OCI-LY3 (cell line): Measurements from ENCODE around the gene TSHR.

Experiments used
- H2AFZ ChIP-seq: fragments of 200-600, 300-600 bp; shearing (Covaris generic); 2 replicates; pipeline ENCODE4 v1.6.0; 2014; ENCODE audit warnings: antibody characterized with exemption, low read depth, low read length
- H3K27ac ChIP-seq: fragments of 200-600, 300-600 bp; sonication (generic); 2 replicates; pipeline ENCODE4 v1.5.1; 2014; ENCODE audit warnings: mild to moderate bottlenecking, low read length, moderate library complexity, mixed read lengths
- H3K27me3 ChIP-seq: fragments of 200-600, 300-600 bp; sonication (generic); 2 replicates; pipeline ENCODE4 v1.6.1; 2014; ENCODE audit warnings: low read depth, low read length, mixed read lengths
- H3K36me3 ChIP-seq: fragments of 200-600, 300-600 bp; sonication (generic); replicated peaks from 2 replicates; pipeline ENCODE3; 2014; ENCODE audit warnings: low read depth, low read length, mixed read lengths
- H3K4me1 ChIP-seq: fragments of 300-600, 200-600 bp; sonication (generic); 2 replicates; pipeline ENCODE4 v1.6.1; 2014; ENCODE audit warnings: low read length, mixed read lengths
- H3K4me2 ChIP-seq: fragments of 200-600, 300-600 bp; sonication (generic); 2 replicates; pipeline ENCODE4 v1.6.1; 2014; ENCODE audit warnings: low read length, mixed read lengths
- H3K4me3 ChIP-seq: fragments of 300-600, 200-600 bp; sonication (generic); 2 replicates; pipeline ENCODE4 v1.5.1; 2014; ENCODE audit warnings: antibody characterized with exemption, mild to moderate bottlenecking, low read length, moderate library complexity
- H3K79me2 ChIP-seq: fragments of 300-600, 200-600 bp; shearing (Covaris generic); 2 replicates; pipeline ENCODE4 v1.6.1; 2014; ENCODE audit warnings: mild to moderate bottlenecking, low read length, mixed read lengths
- H3K9ac ChIP-seq: fragments of 300-600, 200-600 bp; shearing (Covaris generic); 2 replicates; pipeline ENCODE4 v1.6.0; 2014; ENCODE audit warnings: mild to moderate bottlenecking, low read length, moderate library complexity
- H3K9me3 ChIP-seq: fragments of 200-600, 300-600 bp; shearing (Covaris generic); 2 replicates; pipeline ENCODE4 v1.6.1; 2014; ENCODE audit warnings: low read length, mixed read lengths; ENCODE audit not compliant: insufficient read depth
- H4K20me1 ChIP-seq: fragments of 200-600, 300-600 bp; sonication (generic); 2 replicates; pipeline ENCODE4 v1.6.1; 2016; ENCODE audit warnings: low read length, mixed read lengths; ENCODE audit not compliant: insufficient read depth
- CTCF ChIP-seq: fragments of 200-600, 300-600 bp; sonication (generic); IDR thresholded peaks from 2 replicates; pipeline ENCODE4 v1.5.1; 2014; ENCODE audit warnings: antibody characterized with exemption, low read length, low read depth
- EZH2phosphoT487 ChIP-seq: fragments of 200-600 bp; shearing (Covaris generic); IDR thresholded peaks from 2 replicates; pipeline ENCODE4 v1.6.1; 2018; ENCODE audit warnings: antibody characterized with exemption, mixed run types, low read depth

TSHR gene

DNA sequence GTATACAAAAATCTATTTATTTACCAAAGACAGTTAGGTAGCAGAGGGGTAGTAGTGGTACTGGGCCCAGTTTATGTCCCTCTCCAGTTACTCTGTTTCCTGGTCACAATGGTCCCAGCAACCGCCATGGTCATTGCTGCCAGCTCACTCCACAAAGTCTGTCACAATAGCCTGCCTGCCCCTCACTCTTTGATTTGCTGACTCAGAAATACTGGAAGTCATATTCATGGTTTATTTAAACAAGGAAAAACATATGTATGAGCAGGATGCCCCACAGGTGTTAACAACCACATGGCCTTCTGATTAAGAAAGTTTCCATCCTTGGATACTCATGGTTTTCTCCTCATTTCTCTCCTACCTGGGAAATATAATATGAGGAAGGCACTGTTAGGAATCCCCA, 49.2 kb downstream of the TSHR start:
- Histone ChIP-seq H3K9me3 (no peaks in the 10 kb centered on the region), H3K4me3 (no peak overlapping the region), H3K9ac (no peak overlapping the region), H4K20me1 (no peaks in the 10 kb centered on the region), H3K79me2 (no peaks in the 10 kb centered on the region), H3K4me1 (no peaks in the 10 kb centered on the region), H3K36me3 (no peaks in the 10 kb centered on the region), H3K27me3 (no peaks in the 10 kb centered on the region), H2AFZ (no peak overlapping the region), H3K27ac (no peak overlapping the region), H3K4me2 (no peak overlapping the region)
- TF ChIP-seq EZH2phosphoT487 (no peak), CTCF (no peak)

GRCh38 chr14:81005540-81006228, 50.3 kb downstream of the TSHR start:
- Histone ChIP-seq H3K9ac (no peak overlapping the region), H3K79me2 (no peaks in the 10 kb centered on the region), H3K4me1 (no peaks in the 10 kb centered on the region), H3K4me2 (no peak overlapping the region), H2AFZ (no peak overlapping the region), H3K36me3 (no peaks in the 10 kb centered on the region), H3K27me3 (no peaks in the 10 kb centered on the region), H3K27ac (no peak overlapping the region), H3K9me3 (no peaks in the 10 kb centered on the region), H3K4me3 (no peak overlapping the region), H4K20me1 (no peaks in the 10 kb centered on the region)
- no peak for TF ChIP-seq EZH2phosphoT487
- no peak for TF ChIP-seq CTCF

GRCh38 chr14:81006266-81006665, 50.8 kb downstream of the TSHR start:
- no peak overlapping the region for H3K4me3 ChIP-seq
- no peaks in the 10 kb centered on the region for H3K4me1 ChIP-seq
- H4K20me1 ChIP-seq: no peaks in the 10 kb centered on the region
- H3K9me3 ChIP-seq: no peaks in the 10 kb centered on the region
- H3K36me3 ChIP-seq: no peaks in the 10 kb centered on the region
- H2AFZ ChIP-seq: no peak overlapping the region
- H3K27me3 ChIP-seq: no peaks in the 10 kb centered on the region
- no peaks in the 10 kb centered on the region for H3K79me2 ChIP-seq
- H3K4me2 ChIP-seq: no peak overlapping the region
- H3K9ac ChIP-seq: no peak overlapping the region
- no peak overlapping the region for H3K27ac ChIP-seq
- TF ChIP-seq EZH2phosphoT487: no peak
- no peak for TF ChIP-seq CTCF

- no peak overlapping the region for H3K9ac ChIP-seq
- H3K79me2 ChIP-seq: no peaks in the 10 kb centered on the region
- no peaks in the 10 kb centered on the region for H4K20me1 ChIP-seq
- H3K9me3 ChIP-seq: no peaks in the 10 kb centered on the region
- H3K36me3 ChIP-seq: no peaks in the 10 kb centered on the region
- no peak overlapping the region for H2AFZ ChIP-seq
- H3K27ac ChIP-seq: no peak overlapping the region
- no peak overlapping the region for H3K4me3 ChIP-seq
- H3K4me2 ChIP-seq: no peak overlapping the region
- H3K4me1 ChIP-seq: no peaks in the 10 kb centered on the region
- no peaks in the 10 kb centered on the region for H3K27me3 ChIP-seq
- TF ChIP-seq CTCF (no peak), EZH2phosphoT487 (no peak)
Measured at GRCh38 chr14:81007131-81007530, 51.7 kb downstream of the TSHR start.
